Activated CD4-positive, alpha-beta T cell treated with anti-CD3 and anti-CD28 coated beads for 48 hours (primary cell): Measurements from ENCODE around the gene LARP6.
"Not testable (repeated sequence)": the region's sequence is repeated elsewhere in the genome, so short reads cannot be mapped to it uniquely, and the experiment has no call there.

Source experiments
- DNase-seq: peaks from one replicate; pipeline ENCODE4 v3.0.0-alpha.2; 2020

LARP6 gene

GRCh38 chr15:70858614-70859321 is 4.8 kb upstream of the LARP6 start:
- DNase-seq: not testable (repeated sequence)

- no peak for DNase-seq
Measured at GRCh38 chr15:70857562-70858285, 3.8 kb upstream of the LARP6 start.

DNA sequence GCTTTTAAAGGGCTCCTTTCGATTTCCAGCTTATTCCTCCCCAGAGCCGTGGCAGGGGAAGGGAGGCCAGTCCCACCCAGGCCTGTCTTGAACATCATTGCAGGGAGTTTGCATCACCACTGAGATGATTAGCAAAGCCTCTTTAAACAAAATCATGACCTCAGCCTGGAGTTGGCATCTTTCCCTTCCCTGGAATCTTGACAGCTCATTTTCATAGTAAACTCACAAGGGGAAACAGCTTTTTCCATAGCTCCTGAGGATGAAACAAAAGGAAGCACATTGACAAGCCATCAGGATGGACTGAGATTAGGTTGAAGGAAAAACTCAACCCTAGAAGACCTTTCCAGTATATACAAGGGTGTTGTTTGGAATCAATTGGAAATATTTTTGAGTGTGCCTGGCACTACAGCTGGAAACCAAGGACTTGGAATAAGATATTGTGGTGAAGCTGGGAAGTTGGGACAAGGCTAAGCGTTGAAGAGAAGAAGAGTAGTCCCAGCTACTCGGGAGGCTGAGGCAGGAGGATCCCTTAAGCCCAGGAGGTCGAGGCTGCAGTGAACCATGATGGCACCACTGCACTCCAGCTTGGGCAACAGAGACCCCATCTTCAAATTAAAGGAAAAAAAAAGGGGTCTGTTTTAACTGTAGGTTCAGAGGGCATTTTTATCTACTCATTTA is 3.1 kb upstream of the LARP6 start:
- DNase-seq: no peak

GRCh38 chr15:70856177-70856883 is 2.4 kb upstream of the LARP6 start:
- no peak for DNase-seq

DNA sequence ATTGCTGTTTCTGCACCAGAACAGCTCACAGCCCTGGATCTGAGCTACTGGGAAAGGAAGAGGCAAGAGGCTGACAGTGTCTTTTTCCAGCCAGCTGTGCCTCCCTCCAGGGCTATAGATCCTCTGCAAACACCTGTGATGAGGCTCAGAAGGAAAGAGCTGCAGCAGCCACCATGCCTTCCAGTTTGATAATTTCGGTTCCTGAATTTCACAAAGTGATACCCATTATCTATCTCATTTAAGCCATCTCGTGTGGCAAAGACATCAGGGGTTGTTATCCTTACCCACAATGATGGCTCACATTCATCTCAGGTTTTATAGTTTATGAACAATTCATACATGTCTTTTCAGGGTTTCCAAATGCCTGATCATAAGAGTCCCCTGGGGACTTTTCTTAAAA is 1.8 kb upstream of the LARP6 start:
- no peak for DNase-seq

GRCh38 chr15:70854666-70854976 is 664 bp upstream of the LARP6 start:
- DNase-seq: no peak

- peak; percentile 29 for DNase-seq
Measured at GRCh38 chr15:70853318-70853972, 512 bp downstream of the LARP6 start.

DNA sequence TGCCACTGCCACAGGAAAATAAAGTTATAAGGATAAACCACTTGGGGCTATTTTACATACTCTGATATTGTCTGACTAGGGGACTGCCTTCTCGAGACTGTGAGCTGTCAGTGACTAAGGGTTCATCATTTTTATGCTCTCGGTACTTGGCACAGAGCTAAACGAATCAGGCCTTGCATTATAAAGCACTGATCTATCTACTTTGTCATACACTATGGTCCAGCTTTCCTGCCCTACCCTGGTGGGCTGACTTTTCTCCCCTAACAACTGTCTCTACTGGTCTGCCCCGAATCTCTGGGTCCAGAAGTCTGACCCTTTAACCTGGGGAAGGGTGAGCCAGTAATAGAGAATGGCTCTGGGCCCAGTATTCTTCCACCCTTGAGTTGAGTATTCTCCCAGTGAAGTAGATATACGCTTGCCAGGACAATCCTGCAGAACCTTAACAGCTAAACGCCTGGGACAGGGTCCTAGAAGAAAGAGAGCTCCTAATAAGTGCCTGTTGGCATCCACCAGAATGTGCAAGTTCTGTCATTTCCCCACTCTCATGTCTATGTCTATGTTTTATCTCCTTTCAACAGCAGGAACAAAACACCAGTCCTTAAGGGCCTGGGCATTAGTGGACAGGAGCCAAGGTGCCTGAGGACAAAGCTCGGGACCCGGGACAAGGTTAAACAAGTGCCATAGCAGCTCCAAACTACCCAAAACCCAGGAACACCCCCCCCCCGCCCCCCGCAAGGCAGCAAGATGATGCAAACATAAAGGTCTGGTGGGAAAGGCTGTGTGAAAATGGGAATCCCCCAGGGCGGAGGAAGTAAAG is 1.2 kb downstream of the LARP6 start:
- no peak for DNase-seq

DNA sequence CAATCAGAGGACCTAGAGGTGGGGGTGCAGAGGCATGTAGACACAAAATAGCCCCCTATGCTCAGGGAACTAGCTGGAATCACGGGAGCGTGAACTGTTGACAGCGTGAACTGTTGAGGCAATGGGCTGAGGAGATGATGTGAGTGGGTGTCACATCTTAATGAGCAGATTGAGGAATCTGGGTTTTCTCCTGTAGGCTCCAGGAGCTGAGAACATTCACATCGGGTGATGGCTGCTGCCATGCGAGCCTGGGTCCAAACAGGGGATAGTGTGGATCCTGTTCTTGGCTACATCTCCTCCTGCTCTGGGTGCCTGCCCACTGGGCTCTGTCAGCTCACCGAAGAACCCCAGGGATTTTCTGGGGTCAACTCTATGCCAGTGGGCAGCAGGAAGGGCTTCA is 2.1 kb downstream of the LARP6 start:
- no peak for DNase-seq

DNA sequence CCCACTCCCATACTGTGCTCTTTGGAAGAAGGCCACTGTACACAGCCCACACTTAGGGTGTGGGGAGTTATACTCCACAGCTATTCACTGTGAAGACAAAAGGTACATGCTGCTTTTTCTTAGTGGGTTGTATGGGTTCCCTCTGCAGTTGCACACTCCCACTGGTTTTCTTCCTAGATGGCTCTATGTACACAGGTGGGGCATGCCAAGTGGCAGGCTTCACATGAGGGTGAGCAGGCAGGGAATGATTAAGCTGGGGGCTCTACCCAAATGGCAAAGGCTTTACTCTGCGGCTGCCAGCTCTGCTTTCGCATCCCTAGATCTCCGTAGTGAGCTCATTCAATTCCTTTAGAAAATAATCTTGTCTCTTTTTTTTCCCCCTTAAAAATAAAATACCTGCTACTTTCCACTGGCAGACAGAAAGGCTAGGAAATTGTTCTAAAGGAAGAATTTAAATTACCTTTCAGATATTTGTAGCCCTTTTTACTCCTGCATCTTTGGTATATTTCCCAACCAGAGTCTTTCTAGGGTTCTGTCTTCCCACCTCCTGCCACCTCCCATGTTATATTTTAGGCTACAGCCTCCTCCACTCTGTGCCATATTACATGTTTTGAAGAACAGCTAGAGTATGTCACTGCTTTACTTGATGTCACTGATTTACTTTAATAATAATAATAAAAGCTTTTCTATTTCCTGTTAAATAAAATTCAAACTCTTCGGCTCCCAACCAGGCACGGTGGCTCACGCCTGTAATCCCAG is 8.2 kb downstream of the LARP6 start:
- DNase-seq: no peak

GRCh38 chr15:70837476-70837875 is 16.5 kb downstream of the LARP6 start:
- no peak for DNase-seq

DNA sequence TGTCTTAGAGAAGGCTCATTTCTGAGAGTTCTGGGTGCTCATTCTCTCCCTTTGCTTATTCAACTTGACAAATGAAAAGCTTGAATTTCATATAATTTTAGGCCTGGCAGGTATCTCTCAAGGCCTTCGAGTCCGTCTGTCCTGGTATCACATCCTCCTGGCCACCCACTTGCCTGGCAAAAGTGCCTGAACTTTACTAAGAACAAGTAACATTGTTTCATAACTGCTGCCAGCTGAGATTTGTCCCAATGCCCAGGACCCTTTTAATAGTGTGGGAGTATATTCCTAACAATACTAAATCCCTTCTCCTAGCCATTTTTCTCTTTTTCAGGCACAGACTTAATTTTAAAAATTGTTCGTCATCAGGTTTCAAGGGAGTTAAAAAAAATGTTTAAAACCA is 18.1 kb downstream of the LARP6 start:
- no peak for DNase-seq

DNA sequence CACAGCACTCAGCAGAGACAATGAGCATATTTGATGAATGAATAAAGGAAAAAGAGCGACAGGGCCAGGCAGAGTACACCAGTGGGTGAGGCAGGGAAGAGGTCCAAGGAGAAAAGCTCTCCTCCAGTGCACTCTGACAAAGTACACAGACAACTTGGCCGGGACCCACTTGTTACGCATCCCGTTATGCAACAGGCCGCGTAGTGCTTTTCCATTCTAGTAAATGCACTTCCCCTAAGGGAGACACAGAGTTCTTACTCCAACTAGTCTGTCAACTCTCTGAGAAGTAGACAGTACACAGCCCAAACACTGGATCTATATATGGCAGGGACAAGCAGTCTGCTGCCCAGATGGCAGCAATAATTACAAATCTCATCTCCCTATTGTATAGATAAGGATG is 18.5 kb downstream of the LARP6 start:
- DNase-seq: no peak

DNA sequence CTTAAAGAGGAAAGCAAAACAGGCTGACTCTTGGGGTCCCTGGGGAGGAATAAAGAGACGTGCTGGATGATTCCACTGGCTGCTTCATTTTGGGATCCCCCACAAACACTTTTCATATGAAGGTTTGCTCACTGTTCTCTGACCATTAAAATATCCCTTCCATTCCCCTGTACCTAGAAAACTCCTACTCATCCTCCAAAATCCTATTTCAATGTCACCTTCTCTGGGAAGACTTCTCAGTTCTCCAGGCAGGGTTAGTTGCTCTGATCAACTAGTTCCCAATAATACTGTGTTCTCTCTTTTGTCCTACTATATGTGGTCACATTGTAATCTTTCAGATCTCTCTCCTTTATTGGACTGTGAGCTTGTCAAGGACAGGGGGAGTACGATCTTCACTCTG is 19.0 kb downstream of the LARP6 start:
- DNase-seq: no peak

DNA sequence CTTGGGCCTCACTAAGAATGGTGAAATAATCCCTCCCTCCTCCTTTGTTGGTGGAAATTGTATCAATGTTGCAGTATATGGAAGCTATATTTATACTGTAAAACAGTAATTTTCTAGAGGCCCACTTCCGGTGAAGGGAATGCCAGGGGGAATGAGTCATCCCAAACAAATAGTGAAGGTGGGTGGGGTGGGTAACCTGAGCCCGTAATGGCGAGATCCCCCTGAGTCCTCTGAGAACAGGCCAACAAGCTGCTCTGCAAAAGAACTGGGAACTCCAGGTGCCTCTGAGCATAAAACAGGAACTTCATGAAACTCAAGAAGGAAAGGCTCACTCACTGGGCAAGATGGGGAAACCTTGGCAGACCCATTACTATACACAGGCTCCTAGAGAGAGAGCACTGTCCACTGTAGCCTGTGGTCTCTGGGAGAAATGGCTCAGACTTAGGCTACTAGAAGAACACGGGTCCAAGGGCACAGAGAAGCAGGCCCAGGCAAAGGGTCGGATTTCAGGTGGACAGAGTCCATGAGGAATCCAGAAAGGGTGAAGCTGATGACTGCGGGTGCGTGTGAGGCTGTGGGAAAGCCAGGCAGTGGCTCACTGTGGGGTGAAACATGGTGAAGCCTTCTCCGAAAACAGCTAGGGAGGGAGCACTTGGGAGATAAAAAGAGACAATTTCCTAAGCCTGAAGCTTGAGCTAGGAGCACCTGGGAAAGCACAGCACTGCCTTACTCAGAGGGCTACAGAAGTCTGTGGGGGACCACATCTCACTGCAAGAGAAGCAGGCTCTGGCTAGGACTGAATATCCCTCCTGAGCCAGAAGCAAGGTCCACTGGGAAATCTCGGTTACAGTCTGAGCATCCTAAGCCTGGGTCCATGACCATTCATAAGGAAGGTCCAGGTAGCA is 19.8 kb downstream of the LARP6 start:
- DNase-seq: no peak

DNA sequence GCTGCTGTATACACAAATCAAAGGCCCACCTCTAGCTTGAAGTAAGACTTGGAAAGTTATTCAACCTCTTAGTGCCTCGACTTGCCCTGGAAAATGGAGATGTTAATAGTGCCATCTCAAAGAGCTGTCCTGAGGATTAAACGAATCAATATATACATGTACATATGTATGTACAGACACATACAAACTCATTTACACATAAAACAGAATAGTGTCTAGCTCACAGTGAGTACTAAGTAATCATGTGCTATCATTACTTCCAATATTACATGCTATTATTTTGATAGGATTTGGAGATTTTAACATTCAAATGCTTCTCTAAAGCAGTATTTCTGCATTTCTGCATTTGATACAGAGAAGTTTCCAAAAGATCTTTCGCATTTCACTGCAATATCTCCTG is 20.5 kb downstream of the LARP6 start:
- no peak for DNase-seq

GRCh38 chr15:70832176-70832575 is 21.8 kb downstream of the LARP6 start:
- no peak for DNase-seq

DNA sequence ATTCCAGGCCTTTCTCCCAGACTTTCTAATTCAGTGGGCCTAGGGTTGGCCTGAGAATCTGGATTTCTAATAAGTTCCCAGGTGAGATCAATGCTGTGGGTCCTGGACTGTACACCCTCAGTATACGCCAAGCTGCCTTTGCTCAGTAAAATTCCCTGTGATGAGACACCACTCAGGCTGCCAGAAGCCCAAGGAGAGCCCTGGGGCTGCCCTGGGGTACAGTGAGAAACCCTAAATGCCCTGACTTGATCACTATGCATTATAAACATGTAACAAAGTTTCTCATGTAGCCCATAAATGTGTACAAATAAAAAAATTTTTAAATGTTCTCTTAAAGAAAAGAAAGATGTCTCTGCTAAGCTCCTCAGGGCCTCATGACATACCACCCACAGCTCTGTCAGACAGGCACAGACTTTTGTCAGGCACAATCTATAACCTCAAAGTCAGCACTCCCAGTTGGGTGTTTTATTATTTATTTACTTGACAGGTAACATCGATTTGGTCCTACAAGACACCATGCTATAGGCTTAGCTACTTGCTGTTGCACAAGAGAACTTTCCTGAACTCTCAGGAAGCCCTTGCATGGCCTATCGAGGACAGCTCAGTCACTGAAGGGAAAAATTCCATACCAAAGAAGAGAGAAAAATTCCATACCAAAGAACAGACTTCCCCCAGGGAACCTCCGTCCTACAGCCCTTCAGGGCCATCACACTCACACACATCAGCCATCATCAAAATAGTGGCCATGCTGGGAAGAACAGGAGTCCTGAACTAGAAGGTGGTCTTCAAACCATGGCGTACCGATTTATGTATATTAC is 22.7 kb downstream of the LARP6 start:
- DNase-seq: no peak

- no peak for DNase-seq
Measured at GRCh38 chr15:70830615-70831014, 23.3 kb downstream of the LARP6 start.
